Thoracic aorta (tissue), 2 donors: ENCODE data around the gene ATF6. TPM values are rescaled to one million over a fixed set of nuclear protein-coding genes. Genes with fewer than 3 reads are reported as not detected.

Experiments
- ATAC-seq: fragments of 150-250 bp; one replicate; pipeline ENCODE4 v1.8.0; 2017; ENCODE audit warnings: low read depth; ENCODE audit not compliant: insufficient number of reproducible peaks, low FRiP score
- DNase-seq: peaks from one replicate; pipeline ENCODE4 v3.0.0-alpha.2; 2020; ENCODE audit warnings: low spot score
- H3K27ac ChIP-seq, 2 donors: fragments of 200-600 bp; sonication (generic); 1 replicate in 1 of 2; 2 replicates in 1 of 2; pipeline ENCODE4 v1.5.1; 2016; ENCODE audit warnings: mild to moderate bottlenecking in 2 of 2, moderate library complexity in 2 of 2
- H3K27me3 ChIP-seq: fragments of 200-600 bp; sonication (generic); replicated peaks from 2 replicates; pipeline ENCODE4 v1.6.0; 2016; ENCODE audit warnings: mild to moderate bottlenecking; ENCODE audit not compliant: insufficient read depth
- H3K36me3 ChIP-seq: fragments of 200-600 bp; sonication (generic); one replicate; pipeline ENCODE4 v1.5.1; 2016
- H3K4me1 ChIP-seq, 2 donors: fragments of 200-600 bp; sonication (generic); 1 replicate in 1 of 2; 2 replicates in 1 of 2; pipeline versions ENCODE4 v1.5.1 to v1.6.0; 2016; ENCODE audit warnings: low read depth in 2 of 2, mild to moderate bottlenecking in 1 of 2; ENCODE audit not compliant: control insufficient read depth in 1 of 2
- H3K4me3 ChIP-seq: fragments of 200-600 bp; sonication (generic); 2 replicates; pipeline ENCODE4 v1.5.1; 2016; ENCODE audit warnings: mild to moderate bottlenecking
- H3K9me3 ChIP-seq: fragments of 200-600 bp; sonication (generic); 2 replicates; pipeline ENCODE4 v1.5.1; 2016
- total RNA-seq, 2 donors: library from RNA; depleted of rRNA; stranded (reverse); fragments of >200 nt; gene quantifications; one replicate each; pipeline versions ENCODE4 v1.1.0 to v1.2.3, GENCODE V29; 2016
- TF ChIP-seq, protein P1 (sequence below): fragments of 200-600 bp; sonication (generic); IDR thresholded peaks from one replicate; pipeline ENCODE4 v1.5.1; 2019; ENCODE audit warnings: antibody characterized with exemption

ATF6 gene
- total RNA-seq, 2 donors from 2014 or later = 26.9 to 37.6 TPM

DNA sequence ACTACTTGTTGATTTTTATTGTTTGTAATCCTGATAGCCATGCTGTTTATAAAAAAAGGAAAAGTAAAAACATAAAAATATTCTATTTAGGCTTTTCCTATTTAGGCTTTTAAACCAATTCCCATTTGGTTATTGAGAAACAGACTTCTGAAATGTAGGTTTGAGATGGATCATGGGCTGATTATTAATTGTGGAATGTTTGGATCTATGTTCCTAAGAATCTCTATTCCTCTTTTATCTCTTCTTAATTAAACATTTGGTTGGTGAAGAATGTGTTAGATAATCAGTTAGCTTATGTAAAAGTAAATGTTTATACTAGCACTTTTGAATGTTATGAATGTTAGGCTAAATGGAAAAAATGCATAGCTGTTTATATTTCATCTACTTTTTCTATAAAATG is 97.4 kb downstream of the ATF6 start:
- no peak overlapping the region for H3K4me3 ChIP-seq
- no peak for DNase-seq
- H3K9me3 ChIP-seq = no peaks in the 10 kb centered on the region
- ATAC-seq = no peak
- no peaks in the 10 kb centered on the region for H3K27me3 ChIP-seq
- H3K4me1 ChIP-seq = peaks cover 0 to 3% of the 10 kb centered on the region in 2 donors
- H3K27ac ChIP-seq = no peak overlapping the region
- peaks cover 10% of the 10 kb centered on the region for H3K36me3 ChIP-seq
- TF ChIP-seq, protein P1, sequence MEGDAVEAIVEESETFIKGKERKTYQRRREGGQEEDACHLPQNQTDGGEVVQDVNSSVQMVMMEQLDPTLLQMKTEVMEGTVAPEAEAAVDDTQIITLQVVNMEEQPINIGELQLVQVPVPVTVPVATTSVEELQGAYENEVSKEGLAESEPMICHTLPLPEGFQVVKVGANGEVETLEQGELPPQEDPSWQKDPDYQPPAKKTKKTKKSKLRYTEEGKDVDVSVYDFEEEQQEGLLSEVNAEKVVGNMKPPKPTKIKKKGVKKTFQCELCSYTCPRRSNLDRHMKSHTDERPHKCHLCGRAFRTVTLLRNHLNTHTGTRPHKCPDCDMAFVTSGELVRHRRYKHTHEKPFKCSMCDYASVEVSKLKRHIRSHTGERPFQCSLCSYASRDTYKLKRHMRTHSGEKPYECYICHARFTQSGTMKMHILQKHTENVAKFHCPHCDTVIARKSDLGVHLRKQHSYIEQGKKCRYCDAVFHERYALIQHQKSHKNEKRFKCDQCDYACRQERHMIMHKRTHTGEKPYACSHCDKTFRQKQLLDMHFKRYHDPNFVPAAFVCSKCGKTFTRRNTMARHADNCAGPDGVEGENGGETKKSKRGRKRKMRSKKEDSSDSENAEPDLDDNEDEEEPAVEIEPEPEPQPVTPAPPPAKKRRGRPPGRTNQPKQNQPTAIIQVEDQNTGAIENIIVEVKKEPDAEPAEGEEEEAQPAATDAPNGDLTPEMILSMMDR = no peak

DNA sequence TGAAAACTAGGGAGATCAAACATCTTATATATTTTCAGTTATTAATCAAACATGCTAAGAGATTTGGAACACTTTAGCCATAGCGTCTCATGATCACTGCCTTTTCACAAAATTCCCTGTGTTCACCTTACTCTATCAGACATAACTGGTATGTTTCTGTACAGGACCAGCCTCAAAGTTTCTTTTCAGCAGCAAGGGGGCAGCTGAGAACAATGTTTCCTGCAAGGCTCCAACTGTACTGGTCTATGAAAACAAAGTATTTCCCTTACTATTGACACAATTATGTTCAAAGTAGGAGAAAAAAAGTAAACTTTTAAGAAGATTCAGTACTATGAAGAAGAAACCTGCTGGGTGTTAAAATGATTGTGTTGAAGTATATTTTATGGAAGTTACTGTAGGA is 98.5 kb downstream of the ATF6 start:
- no peak for DNase-seq
- H3K27me3 ChIP-seq = no peaks in the 10 kb centered on the region
- H3K27ac ChIP-seq = no peak overlapping the region
- no peak for ATAC-seq
- TF ChIP-seq, protein P1 = peak; percentile 32
- no peak overlapping the region for H3K4me3 ChIP-seq
- peaks cover 0 to 8% of the 10 kb centered on the region in 2 donors for H3K4me1 ChIP-seq
- peaks cover 10% of the 10 kb centered on the region for H3K36me3 ChIP-seq
- H3K9me3 ChIP-seq = no peaks in the 10 kb centered on the region

DNA sequence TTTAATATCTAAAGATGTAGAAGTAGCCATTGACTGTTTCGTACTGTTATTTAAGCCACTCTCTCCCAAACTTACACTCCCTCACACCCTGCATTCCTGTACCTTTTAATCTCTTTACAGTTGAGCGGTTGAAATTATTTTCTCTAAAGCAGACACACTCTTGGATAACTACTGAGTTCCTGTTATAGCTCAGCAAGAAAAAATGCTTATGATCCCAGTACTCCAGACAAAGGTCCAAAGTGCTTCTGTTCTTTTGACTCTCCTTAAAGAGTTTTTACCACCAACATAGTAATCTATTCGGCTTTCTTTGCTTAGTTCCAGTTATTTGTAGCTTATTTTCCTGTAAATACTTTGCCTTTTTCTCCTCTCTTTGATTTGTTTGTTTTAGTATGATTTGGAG is 100.1 kb downstream of the ATF6 start:
- ATAC-seq (no peak), DNase-seq (no peak)
- Histone ChIP-seq H3K27me3 (no peaks in the 10 kb centered on the region), H3K36me3 (peaks cover 10% of the 10 kb centered on the region), H3K4me1 (peaks cover 0 to 8% of the 10 kb centered on the region in 2 donors), H3K27ac (no peak overlapping the region), H3K4me3 (no peak overlapping the region), H3K9me3 (no peaks in the 10 kb centered on the region)
- TF ChIP-seq, protein P1 = no peak

DNA sequence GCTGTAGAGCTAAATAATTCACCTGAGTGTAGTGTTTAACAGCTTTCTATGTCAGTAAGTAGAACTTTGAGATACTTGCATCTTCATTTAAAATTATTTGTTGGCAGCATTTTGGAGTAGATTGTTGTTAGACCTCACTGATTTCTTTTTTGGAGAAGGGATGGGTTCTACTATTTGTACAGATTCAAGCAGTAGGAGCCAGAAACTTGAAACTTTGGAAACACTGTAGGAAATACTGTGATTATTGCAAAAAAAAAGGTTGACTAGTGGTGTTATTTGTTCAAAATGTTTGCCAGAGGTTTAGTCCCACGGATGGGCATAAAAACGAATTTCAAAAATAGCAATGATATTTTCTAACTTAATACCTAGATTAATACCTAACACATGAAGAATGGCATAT is 102.7 kb downstream of the ATF6 start:
- ATAC-seq (no peak), DNase-seq (no peak)
- Histone ChIP-seq H3K27ac (no peak overlapping the region), H3K4me3 (no peak overlapping the region), H3K36me3 (peaks cover 3% of the 10 kb centered on the region), H3K27me3 (no peaks in the 10 kb centered on the region), H3K9me3 (no peaks in the 10 kb centered on the region), H3K4me1 (peaks cover 0 to 8% of the 10 kb centered on the region in 2 donors)
- TF ChIP-seq, protein P1 = no peak

DNA sequence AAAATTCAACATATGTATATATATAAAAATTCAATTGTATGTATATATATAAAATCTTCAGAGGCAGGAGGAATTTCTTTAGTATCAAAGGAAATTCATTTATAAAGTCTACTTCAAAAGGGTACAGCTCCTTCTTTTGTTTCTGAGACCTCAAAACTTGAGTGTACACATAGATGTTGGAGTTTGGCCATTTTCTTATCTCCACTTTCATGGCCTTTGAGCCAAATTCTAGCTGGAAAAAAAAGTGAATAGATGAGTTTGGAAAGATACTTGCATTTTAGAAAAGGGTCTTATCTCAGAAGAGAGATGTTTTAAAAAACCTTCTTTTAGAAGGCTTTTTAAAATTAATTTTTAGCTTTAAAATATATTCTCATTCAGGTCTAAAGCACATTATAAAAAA is 103.2 kb downstream of the ATF6 start:
- TF ChIP-seq, protein P1 = no peak
- DNase-seq (no peak), ATAC-seq (no peak)
- Histone ChIP-seq H3K4me3 (no peak overlapping the region), H3K9me3 (no peaks in the 10 kb centered on the region), H3K27ac (no peak overlapping the region), H3K27me3 (no peaks in the 10 kb centered on the region), H3K4me1 (peaks cover 0 to 8% of the 10 kb centered on the region in 2 donors), H3K36me3 (no peaks in the 10 kb centered on the region)
